ENCODE results near the gene IGIP. TPM values are rescaled to one million over a fixed set of nuclear protein-coding genes. Genes with fewer than 3 reads are reported as not detected.

IGIP gene
- total and polyA plus RNA-seq, 2 of the 8 experiments (the other 6 are each of a cell fraction or from before 2014, with no cell fraction given), result 0.32 to 0.69 TPM

DNA sequence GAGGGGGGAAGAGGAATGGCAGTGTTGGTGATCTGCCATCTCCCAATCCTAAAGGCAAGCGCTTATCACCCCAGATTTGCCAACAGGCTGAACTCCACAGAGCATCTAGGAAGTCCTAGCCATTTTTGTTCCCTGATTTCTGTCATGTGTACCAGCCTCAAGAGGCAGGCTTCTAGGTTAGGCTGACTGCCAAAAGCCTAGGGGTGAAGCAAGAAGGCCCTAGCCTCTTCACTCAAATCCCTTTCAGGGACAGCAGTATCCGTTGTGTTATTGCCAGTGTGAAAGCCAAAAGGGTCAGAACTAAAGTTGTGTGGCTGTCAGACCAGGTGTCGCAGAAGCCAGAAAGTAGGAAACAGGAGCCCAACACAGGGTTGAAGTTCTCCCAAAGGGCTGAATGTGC lies 14.7 kb downstream of the IGIP start (continued):
- TF ChIP-seq, protein P1, sequence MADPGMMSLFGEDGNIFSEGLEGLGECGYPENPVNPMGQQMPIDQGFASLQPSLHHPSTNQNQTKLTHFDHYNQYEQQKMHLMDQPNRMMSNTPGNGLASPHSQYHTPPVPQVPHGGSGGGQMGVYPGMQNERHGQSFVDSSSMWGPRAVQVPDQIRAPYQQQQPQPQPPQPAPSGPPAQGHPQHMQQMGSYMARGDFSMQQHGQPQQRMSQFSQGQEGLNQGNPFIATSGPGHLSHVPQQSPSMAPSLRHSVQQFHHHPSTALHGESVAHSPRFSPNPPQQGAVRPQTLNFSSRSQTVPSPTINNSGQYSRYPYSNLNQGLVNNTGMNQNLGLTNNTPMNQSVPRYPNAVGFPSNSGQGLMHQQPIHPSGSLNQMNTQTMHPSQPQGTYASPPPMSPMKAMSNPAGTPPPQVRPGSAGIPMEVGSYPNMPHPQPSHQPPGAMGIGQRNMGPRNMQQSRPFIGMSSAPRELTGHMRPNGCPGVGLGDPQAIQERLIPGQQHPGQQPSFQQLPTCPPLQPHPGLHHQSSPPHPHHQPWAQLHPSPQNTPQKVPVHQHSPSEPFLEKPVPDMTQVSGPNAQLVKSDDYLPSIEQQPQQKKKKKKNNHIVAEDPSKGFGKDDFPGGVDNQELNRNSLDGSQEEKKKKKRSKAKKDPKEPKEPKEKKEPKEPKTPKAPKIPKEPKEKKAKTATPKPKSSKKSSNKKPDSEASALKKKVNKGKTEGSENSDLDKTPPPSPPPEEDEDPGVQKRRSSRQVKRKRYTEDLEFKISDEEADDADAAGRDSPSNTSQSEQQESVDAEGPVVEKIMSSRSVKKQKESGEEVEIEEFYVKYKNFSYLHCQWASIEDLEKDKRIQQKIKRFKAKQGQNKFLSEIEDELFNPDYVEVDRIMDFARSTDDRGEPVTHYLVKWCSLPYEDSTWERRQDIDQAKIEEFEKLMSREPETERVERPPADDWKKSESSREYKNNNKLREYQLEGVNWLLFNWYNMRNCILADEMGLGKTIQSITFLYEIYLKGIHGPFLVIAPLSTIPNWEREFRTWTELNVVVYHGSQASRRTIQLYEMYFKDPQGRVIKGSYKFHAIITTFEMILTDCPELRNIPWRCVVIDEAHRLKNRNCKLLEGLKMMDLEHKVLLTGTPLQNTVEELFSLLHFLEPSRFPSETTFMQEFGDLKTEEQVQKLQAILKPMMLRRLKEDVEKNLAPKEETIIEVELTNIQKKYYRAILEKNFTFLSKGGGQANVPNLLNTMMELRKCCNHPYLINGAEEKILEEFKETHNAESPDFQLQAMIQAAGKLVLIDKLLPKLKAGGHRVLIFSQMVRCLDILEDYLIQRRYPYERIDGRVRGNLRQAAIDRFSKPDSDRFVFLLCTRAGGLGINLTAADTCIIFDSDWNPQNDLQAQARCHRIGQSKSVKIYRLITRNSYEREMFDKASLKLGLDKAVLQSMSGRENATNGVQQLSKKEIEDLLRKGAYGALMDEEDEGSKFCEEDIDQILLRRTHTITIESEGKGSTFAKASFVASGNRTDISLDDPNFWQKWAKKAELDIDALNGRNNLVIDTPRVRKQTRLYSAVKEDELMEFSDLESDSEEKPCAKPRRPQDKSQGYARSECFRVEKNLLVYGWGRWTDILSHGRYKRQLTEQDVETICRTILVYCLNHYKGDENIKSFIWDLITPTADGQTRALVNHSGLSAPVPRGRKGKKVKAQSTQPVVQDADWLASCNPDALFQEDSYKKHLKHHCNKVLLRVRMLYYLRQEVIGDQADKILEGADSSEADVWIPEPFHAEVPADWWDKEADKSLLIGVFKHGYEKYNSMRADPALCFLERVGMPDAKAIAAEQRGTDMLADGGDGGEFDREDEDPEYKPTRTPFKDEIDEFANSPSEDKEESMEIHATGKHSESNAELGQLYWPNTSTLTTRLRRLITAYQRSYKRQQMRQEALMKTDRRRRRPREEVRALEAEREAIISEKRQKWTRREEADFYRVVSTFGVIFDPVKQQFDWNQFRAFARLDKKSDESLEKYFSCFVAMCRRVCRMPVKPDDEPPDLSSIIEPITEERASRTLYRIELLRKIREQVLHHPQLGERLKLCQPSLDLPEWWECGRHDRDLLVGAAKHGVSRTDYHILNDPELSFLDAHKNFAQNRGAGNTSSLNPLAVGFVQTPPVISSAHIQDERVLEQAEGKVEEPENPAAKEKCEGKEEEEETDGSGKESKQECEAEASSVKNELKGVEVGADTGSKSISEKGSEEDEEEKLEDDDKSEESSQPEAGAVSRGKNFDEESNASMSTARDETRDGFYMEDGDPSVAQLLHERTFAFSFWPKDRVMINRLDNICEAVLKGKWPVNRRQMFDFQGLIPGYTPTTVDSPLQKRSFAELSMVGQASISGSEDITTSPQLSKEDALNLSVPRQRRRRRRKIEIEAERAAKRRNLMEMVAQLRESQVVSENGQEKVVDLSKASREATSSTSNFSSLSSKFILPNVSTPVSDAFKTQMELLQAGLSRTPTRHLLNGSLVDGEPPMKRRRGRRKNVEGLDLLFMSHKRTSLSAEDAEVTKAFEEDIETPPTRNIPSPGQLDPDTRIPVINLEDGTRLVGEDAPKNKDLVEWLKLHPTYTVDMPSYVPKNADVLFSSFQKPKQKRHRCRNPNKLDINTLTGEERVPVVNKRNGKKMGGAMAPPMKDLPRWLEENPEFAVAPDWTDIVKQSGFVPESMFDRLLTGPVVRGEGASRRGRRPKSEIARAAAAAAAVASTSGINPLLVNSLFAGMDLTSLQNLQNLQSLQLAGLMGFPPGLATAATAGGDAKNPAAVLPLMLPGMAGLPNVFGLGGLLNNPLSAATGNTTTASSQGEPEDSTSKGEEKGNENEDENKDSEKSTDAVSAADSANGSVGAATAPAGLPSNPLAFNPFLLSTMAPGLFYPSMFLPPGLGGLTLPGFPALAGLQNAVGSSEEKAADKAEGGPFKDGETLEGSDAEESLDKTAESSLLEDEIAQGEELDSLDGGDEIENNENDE (IDR thresholded peaks at IDR 0.05; ENCODE audit: insufficient replicate concordance, low read length), result no peak
- TF ChIP-seq CHD1 (IDR thresholded peaks at IDR 0.05; ENCODE audit: low read depth, low read length), result no peak
- no peak for TF ChIP-seq POLR2AphosphoS5 (IDR thresholded peaks at IDR 0.05; ENCODE audit: low read depth, low read length)
- TF ChIP-seq ZNF274 (IDR thresholded peaks at IDR 0.05; ENCODE audit: borderline replicate concordance, extremely low read depth, low read length), result no peak
- TF ChIP-seq, protein P2, sequence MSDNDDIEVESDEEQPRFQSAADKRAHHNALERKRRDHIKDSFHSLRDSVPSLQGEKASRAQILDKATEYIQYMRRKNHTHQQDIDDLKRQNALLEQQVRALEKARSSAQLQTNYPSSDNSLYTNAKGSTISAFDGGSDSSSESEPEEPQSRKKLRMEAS (IDR thresholded peaks at IDR 0.05), result no peak
- TF ChIP-seq BACH1 (IDR thresholded peaks at IDR 0.05; ENCODE audit: low read length), result no peak
- no peak for TF ChIP-seq TEAD4 (IDR thresholded peaks at IDR 0.05; ENCODE audit: low read depth, low read length)
- TF ChIP-seq FOSL1 (IDR thresholded peaks at IDR 0.05; ENCODE audit: insufficient read depth, low read depth, low read length), result no peak
- no peak for TF ChIP-seq SIN3A (conservative IDR thresholded peaks at IDR 0.05 in 1 of 2, IDR thresholded peaks at IDR 0.05 in 1 of 2; ENCODE audit: low read depth in 1 of 2, low read length in 2 of 2)
- TF ChIP-seq JUN (IDR thresholded peaks at IDR 0.05; ENCODE audit: low read depth, low read length), result no peak
- TF ChIP-seq POLR2A (IDR thresholded peaks at IDR 0.05; ENCODE audit: control extremely low read depth in 1 of 2, low read depth in 2 of 2, low read length in 2 of 2), result no peak
- no peak for TF ChIP-seq TCF12 (IDR thresholded peaks at IDR 0.05; ENCODE audit: low read depth, low read length)
- no peak for TF ChIP-seq SP4 (IDR thresholded peaks at IDR 0.05; ENCODE audit: low read length)

Measured in H1 (cell line).